ENCODE results near the gene SUN5.

Gene SUN5

DNA sequence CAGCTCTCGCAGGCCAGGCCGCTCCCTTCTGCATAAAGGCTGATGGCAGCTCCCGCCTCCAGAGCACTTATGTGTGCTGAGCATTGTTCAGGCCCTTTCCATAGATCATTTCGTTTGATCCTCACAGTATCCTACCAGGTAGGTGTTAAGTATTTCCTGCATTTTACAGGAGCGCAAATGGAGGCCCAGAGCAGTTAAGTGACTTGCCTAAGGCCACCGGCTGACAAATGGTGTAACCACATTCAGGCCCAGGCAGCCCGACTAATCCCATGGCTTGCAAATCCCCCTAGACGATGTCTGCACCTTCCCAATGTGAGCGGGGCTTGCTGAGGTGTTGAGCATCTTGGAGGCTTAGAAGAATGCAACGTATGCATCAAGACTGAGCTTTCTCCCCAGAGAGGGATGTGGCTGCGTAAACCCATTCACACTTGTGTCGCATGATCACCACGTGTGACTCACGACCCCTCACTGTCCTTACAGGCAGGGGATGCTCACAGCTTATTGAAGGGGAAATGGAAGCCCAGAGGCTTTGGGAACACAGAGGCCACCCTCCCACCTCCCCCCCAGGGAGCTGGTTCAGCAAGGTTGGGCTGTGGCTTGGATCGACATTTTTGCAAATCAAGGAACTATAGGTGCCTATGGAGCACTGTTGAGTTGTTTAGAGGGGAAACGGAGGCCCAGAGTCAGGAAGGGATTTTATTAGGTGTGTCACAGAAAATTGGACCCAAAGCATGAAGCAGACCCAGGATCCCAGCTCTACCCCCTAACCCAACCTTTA, 10.3 kb upstream of the SUN5 start:
- no peak for DNase-seq (ENCODE audit: low spot score)

DNA sequence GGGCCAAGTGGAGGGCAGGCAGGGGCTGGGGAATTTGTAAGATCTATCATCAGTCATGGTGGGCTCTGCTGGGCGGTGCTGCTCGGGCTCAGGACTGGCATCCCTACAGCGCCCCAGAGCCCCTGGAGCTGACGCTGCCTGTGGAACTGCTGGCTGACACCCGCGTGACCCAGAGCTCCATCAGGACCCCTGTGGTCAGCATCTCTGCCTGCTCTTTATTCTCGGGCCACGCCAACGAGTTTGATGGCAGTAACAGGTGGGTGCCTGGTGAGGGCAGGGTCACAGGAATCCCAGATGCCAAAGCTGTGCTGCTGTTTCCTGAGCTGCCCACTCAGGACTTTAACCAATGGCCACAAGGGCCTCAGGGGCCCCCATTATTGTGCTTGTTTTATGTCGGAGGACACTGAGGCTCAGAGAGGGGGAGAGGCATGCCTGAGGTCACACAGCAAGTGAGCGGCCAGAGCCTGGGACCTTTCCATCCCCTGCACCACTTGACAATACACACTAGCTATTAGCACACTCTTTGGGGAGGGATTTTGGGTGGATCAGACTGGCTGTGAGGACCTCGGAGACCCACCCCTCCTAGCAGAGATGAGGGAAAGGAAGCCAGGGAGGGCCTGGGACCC, 9.6 kb upstream of the SUN5 start:
- no peak for DNase-seq (ENCODE audit: low spot score)

DNA sequence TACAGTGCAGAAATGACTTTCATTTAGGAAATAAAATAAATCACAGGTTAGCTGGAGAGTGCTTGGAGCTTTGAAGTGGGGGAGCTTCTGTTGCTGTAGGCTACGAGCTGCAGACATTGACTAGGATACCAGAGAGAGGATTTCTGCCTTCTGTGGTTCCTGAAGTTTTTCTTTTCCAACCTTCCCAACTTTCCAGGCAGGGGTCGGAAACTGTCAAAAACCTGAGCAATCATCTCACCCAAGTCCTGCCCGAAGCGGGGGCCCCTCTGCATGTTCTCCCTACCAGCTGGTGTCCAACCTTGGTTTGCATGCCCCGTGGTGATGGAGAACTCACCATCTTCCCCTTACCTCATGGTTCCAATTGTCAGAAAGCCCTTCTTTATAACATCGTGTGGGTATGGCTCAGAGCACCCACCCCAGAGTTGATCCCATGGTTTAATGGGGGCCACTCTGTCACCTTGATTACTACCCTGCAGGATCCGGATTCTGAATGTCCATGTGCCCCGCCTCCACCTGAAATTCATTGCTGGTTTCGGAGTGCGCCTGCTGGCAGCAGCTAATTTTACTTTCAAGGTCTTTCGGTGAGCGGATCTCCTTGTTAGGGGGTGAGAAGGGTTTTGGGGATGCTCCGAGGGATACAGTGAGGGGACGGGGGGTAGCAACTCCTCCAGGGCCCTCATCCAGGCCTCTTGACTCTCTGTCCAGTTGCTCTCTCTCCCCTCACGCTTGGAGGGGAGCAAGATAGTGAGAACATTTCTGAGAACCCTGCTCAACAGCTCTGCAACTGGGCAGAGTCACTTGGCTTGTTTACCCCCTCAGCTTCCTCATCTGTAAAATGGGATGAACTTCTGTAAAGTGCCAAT, 8.3 kb upstream of the SUN5 start:
- no peak for DNase-seq (ENCODE audit: low spot score)

DNA sequence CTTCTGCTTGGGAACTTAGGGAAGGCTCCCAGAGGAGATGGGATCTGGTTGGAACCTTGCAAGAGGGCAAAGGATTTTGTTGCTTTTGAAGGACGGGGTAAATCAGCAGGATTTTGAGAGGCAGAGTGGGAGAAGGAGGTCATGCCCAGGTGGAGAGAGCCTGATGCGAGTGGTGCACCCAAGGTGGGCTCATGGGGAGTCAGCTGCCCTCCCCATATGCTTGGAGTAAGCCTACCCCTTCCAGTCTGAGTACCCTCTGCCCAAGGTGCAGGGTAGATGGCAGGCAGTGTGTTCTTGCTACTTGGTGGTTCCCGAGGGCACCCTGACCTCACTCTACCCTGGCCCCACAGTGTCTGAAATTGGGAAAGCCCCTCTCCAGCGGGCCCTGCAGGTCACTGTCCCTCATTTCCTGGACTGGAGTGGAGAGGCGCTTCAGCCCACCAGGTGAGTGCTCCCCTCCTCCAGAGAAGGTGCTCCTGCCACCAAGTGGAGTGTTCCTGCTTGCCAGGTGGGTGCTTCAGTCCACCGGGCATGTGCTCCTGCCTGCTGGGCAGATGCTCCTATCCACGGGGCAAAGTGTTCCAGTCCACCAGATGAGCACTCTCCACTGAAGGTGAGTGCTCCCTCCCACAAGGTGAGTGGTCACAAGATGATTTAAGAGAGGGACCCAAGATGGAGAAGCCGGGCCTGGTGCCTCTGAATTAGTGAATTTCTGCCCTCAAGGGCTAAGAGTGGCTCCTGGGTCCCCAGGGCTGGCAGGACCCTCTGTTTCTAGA, 6.6 kb upstream of the SUN5 start:
- no peak for DNase-seq (ENCODE audit: low spot score)

DNA sequence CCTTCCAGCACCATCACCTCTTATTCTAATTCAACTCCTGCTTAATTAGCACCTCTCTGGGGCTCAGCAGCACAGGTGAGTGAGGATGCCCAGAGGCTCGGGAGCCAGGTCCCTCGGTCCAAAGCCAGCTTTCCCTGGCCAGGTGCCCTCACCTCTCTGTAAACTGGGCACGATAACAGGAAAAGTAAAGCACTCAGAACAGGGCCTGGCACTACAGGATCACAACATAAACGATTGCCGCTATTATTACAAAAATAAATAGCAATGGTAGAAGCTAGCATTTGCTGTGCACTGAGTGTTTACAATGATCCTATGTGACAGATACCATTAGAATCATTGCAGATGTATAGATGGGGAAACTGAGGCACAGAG, 5.9 kb upstream of the SUN5 start:
- no peak for DNase-seq (ENCODE audit: low spot score)

DNA sequence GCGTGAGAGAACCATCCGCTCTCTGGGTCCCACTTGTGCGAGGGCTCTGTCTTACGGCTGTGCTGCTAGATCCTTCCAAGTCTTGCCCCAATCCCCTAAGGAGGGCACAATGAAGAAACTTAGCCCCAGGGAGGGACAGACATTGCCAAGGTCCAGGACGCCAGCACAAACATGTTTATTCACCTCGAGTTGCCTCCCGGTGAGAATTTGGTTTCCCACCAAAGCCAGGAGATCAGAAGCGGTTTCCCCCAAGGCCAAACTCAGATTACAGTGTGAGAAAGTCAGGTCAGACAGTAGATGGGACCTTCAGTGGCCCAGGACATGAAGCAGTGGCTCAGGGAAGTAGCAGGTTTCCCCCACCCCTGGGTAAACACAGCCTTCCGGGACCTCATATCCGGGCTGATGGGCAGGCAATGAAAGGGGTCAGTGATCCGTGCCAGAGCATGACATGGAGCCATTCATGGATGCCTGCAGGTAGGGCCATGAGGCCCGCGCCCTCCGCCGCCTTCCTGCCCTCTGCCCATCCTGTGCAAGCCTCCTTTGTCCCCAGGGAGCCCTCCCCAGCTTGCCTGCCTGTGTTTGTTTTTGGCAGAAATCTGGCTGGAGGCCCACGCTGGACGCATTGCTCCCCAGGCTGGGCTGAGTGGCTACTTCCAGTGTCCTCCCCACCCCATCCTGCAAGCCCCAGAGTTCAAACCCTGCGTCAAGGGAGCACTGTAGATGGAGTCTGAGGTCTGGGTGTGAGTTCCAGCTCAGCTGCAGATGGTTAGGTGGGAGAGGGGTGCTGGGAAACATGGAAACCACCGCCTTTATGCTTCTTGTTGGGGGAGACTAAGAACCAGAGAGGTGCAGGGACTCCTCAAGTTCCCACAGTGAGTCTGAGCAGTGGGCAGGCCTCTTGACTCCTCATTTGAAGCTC, 5.2 kb upstream of the SUN5 start:
- no peak for DNase-seq (ENCODE audit: low spot score)

DNA sequence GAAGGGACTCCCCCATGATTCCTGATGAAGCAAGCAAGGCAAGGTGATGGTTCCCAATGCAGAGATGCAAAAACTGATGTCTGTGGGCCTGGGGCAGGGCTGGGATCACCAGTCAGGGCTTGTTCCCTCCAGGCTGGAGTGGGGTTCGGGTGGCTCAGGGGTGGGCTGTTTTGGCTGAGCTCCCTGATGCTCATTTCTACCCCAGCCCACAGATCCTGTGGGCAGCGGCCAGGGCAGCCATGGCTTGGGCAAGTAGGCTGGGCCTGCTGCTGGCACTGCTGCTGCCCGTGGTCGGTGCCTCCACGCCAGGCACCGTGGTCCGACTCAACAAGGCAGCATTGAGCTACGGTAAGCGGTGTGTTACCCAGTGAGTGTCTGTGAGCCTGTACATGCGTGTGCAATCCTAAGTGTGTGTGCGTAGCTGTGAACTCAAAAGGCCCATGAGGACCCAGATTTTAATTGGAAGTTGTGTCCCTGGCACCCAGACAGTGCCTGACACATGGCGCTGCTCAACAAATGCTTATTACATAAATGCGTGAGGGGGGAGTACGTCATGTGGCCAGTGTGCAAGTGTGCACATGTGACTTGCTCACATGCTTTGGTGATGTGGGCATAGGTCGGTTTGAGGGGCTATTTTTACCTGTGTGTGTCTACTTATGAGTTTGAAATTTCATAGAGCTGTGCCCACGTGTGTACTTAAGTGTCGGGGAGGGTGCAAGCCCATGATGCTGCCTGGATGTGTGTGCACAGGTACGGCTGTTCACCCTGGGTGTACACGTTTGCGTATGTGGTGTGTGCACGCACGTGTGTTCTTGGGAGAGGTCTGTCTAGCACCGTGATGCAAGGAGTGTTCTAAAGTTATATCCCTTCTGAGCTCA, 4.3 kb upstream of the SUN5 start:
- no peak for DNase-seq (ENCODE audit: low spot score)

DNA sequence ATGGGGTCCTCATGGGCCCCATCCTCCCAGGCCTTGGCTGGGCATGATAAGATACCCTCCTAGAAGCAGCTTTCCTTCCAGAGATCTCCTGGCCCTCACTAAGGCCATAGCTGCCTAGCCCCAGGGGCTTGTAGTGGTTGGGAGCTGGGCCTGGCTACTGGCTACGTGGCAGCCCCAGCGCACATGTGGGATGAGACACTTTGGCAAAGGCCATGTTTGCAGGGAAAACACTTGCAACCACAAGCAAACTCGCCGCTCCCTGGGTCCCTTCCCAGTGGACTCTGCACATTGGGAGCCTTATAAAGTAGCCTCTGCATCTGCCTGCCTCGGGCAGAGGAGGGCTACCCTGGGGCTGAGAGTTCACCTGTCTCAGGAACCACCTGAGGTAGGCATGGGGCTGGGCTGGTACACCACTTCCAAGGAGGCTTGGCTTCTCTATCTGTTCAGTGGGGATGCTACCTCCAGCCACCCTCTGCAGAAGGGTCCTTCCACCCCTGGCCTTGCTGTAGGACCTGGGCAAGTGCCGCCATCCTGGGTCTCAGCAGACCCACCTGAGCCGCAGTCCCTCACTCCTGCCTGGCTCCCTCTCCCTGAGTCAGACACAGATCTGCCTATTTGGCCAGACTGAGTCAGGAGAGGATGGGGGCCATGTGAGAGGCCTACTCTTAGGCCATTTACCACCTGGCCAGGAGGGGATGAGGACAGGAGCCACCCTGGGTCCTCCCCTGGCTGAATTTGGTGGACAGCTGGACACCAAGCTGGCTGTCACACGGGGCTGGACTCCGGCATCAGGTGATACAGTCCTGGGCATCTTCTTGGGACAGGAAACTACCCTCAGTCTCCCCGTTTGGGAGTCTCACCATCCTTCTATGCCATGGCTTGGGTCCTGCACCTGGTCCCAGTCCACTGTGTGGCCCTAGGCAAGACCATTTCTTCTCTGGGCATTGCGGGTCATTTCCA, 3.4 kb upstream of the SUN5 start, which contains the start of gene BPIFB2:
Gene BPIFB2, plus strand, starts transcription at position 329 of the 960 bp plus-strand sequence. CDS start 871 bp downstream, outside the sequence.
- DNase-seq (ENCODE audit: low spot score) = no peak

DNA sequence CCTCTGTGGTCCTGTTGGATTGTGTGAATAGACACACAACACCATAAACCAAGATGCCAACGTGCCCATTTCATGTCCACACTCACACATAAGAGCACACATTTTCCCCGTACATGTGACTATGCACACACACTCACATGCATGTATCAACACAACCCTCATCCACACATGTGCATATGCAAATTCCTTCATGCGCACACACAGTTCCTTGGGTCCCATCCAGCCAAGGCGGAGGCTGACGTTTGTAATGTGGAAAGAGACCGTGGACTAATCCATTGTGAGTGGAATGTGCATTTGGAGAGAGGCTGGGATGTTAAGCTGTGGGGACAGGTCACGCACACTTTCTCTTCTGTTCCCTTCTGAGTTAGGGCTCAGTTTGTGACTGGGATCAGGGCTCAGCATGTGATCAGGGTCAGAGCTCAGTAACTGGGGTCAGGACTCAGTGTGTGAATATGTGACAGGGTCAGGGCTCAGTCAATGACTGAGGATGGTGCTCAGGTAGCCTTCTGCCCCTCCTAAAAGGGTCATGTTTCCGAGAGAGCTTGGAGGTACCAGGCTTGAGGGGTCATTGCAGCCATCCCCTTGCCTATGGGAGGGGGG, 2.6 kb upstream of the SUN5 start:
- DNase-seq (ENCODE audit: low spot score) = no peak

DNA sequence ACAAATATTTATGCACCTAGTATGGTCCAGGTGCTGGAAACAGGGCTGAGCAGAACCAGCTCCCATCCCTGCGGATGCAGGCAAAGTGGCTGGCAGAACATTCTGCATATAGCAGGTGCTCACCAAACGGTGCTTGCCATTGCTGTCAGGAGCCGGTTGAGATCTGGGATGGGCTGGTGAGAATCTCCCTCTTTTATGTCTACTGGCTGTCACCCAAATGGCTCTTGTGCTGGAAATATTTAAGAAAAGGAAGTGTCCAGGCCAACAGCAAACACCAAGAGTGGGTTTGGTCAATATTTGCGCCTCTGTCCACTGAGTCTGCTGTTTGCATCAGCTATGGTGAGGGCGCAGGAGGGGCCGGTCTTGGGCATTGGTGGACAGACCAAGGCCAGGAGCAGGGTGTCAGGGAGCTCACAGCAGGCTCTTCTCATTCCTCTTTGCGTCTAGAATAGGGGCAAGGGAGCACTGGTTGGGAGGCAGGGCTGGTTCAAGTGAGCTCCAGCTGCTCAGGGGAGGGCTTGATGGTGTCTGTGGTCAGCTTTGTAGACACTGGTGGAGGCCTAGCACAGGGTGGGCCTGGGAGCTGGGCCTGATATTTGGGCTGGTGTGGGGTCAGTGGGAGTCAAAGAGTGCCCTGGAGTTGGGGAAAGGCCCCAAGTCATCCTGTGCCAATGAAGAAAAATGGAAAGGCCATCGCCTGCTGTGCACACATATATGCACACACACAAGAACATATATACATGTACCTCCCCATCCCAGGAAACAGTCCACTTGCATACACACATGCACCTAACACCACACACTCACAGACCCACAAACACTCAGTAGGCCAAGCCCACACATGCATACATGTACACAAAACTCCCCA, 1.9 kb upstream of the SUN5 start:
- no peak for DNase-seq (ENCODE audit: low spot score)

DNA sequence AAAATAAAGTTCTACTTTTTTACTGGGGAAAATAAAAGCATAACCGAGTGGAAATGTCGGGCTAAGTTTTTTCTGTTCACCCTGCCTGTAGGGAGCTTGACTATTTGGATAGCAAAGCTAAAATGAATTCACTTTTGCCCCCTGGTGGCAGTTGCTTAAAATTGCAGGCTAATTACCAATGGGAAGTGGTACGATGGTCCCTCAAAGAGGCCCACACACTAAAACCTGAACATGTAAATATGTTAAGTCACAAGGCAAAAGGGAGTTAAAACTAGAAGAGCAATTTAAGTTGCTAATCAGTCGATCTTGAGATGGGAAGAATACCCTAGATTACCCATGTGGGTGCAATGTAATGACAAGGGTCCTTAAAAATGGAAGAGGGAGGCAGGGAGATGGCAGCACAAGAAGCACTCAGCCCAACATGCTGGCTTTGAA, 916 bp upstream of the SUN5 start:
- no peak for DNase-seq (ENCODE audit: low spot score)

DNA sequence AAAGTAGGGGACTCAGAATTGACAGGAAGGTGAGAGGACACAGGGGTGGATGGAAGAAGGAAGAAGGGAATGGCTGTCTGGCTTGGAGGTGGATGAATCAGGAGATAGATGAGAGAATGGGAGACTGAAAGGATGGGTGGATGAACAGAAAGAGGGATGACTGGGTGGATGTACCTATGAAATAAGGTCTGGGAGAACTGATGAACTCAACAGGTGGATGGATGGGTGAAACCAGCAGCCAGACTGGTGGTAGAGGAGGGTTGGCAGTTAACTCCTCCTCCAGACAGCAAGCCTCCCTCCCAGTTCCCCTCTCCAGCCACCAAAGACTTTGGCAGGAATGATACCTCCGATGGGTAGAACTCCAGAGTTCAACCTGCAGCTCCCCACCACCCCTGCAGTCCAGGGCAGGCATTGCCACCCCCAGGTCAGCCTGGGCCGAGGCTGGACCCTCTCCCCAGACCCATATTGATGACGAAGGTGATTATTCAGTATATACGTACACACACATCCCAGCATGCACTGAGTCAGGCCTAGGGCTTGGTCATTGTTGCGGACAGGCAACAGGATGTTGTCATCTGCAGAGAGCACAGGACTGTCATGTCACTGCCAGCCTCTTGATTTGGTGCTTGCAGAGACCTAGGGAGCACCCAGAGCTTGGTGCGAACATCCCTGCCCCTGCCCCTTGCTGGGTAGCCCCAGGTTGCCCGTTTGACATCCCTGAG, 2.0 kb downstream of the SUN5 start:
- DNase-seq (ENCODE audit: low spot score) = no peak

DNA sequence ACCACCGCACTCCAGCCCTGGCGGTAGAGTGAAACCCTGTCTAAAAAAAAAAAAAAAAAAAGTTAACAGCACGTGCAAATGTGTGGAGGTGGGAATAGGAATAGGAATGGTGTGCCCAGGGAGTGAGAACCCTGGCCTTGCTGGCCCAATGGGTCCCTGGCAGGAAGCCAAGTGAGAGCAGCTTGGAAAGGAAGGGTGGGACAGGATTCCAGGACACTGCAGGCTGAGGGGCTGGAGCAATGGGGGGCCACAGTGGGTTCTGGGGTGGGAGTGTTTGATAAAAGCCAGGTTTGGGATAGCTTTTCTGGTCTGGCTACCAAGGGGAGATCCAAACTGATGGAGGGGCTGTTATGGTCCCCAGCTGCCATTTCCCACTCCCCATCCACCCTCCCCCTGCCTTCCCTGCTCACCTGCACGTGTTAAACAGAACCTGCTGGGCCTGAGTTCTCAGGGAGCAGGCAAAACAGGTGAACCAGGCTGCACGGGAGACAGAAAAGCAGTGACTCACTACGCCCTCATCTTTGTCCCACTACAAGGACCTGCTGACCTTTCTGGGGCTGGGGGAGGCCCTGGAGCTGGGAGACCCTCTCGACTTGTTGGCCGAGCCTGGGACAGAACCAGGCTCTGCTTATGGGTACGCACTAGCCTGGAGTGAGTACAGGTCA, 3.3 kb downstream of the SUN5 start:
- DNase-seq (ENCODE audit: low spot score) = no peak

DNA sequence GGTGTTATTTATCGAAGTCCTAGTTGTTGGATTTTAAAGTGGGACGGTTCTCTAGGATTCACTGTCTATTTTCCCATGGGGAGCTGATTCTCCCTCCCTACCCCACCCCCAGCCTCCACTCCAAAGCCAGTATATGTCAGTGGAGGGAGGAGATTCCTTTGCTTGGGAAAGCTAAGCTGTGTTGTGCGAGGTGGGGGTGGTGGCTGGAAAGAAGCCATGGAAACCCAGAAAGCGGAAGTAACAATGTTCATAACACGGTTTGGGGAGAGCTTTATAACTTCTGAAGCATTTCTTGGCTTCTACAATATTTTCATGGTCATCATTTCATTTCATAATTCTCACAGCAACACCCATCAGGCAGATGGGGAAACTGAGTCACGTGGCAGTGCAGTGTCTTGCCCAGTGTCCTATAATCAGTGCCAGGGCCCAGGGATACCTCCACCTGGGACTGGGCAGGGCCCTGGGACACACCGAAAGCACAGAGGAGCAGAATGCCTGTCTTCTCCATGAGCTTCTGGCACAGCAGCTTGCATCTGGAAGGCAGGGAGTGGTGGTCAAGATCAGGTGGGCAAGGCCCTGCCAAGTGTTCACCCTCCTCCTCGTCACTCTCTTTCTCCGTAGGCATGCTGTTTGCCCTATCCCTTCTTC, 4.5 kb downstream of the SUN5 start:
- no peak for DNase-seq (ENCODE audit: low spot score)

DNA sequence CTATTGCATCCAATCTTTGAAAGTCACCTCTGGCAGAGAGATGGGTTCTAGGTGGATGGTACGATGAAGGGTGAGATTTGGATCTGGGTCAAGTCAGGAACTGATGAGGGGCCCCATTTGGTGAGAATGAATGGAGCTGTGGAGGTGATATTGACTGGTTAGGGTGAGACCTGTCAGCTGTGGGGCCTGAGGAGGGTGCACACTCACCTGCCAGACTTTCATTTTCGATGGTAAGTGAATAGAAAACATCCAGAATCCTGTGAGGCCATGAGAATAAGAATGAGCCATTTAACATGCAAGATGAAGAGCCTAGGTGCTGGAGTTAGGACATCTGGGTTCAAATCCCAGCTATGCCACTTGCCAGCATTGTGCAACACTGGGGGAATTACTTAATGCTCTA, 6.8 kb downstream of the SUN5 start:
- no peak for DNase-seq (ENCODE audit: low spot score)

DNA sequence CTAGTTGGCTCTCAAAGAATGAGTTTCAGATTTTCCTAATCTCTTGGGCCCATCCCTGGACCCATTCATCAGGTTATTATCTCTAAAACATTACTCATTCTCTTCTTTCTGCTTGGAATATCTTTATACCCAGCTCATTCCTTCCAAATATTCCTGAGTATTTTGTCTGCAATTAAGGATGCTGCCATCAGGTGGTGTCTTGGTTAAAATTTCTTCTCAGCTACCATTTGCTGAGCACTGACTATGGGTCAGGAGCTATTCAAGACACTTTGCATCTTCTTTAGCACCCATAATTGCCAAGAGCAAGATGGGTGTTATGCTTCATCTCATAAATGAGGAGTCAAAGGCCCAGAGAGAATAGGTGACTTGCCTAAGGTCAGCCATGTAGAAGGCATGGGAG, 8.4 kb downstream of the SUN5 start:
- DNase-seq (ENCODE audit: low spot score) = no peak
